ENCODE data around the gene B3GLCT. TPM values are rescaled to one million over a fixed set of nuclear protein-coding genes. Genes with fewer than 3 reads are reported as not detected.

Gene B3GLCT
- total RNA-seq, 2 donors from 2014 or later: 10.1 to 11.5 TPM

GRCh38 chr13:31209172-31209840, 9.5 kb downstream of the B3GLCT start:
- no peak overlapping the region for H3K4me3 Mint-ChIP-seq
- no peaks in the 10 kb centered on the region for H3K9me3 Mint-ChIP-seq
- H3K4me1 Mint-ChIP-seq: peaks cover 38% of the 10 kb centered on the region
- H3K36me3 Mint-ChIP-seq (ENCODE audit: low read depth): no peaks in the 10 kb centered on the region
- no peaks in the 10 kb centered on the region for H3K27me3 ChIP-seq (ENCODE audit: control insufficient read depth, insufficient read depth, low read length, poor library complexity, severe bottlenecking)
- TF ChIP-seq CTCF (conservative IDR thresholded peaks at IDR 0.05): peak; percentile 24
- H3K4me1 ChIP-seq (ENCODE audit: control insufficient read depth, insufficient read depth, low read length): peaks cover 13% of the 10 kb centered on the region
- peak overlapping the region; percentile 77 for H3K27ac ChIP-seq (ENCODE audit: low read depth, low read length)
- H3K27ac Mint-ChIP-seq: peak overlapping the region; percentile 75
- 61 to 67% methylated on average over 6 to 8 of the region's 8 CpGs for WGBS, 2 experiments (ENCODE audit: insufficient coverage in 1 of 2, insufficient read length in 1 of 2)
- no peaks in the 10 kb centered on the region for H3K27me3 Mint-ChIP-seq (ENCODE audit: insufficient read depth)
- H3K4me3 ChIP-seq (ENCODE audit: low read length): no peak overlapping the region
- H3K9ac ChIP-seq (ENCODE audit: extremely low read depth, low read length, poor library complexity, severe bottlenecking): no peak overlapping the region
- H3K36me3 ChIP-seq (ENCODE audit: control insufficient read depth, insufficient read depth, low read length): no peaks in the 10 kb centered on the region
- peak; percentile 73 for DNase-seq
- H3K9me3 ChIP-seq (ENCODE audit: control insufficient read depth, low read length): no peaks in the 10 kb centered on the region

- Mint-ChIP-seq H3K9me3 (no peaks in the 10 kb centered on the region), H3K27me3 (ENCODE audit: insufficient read depth) (no peaks in the 10 kb centered on the region), H3K36me3 (ENCODE audit: low read depth) (no peaks in the 10 kb centered on the region), H3K4me3 (no peak overlapping the region), H3K4me1 (peaks cover 38% of the 10 kb centered on the region), H3K27ac (peak overlapping the region; percentile 3)
- Histone ChIP-seq H3K9ac (ENCODE audit: extremely low read depth, low read length, poor library complexity, severe bottlenecking) (no peak overlapping the region), H3K27ac (ENCODE audit: low read depth, low read length) (no peak overlapping the region), H3K4me1 (ENCODE audit: control insufficient read depth, insufficient read depth, low read length) (peaks cover 13% of the 10 kb centered on the region), H3K4me3 (ENCODE audit: low read length) (no peak overlapping the region), H3K36me3 (ENCODE audit: control insufficient read depth, insufficient read depth, low read length) (no peaks in the 10 kb centered on the region), H3K27me3 (ENCODE audit: control insufficient read depth, insufficient read depth, low read length, poor library complexity, severe bottlenecking) (no peaks in the 10 kb centered on the region), H3K9me3 (ENCODE audit: control insufficient read depth, low read length) (no peaks in the 10 kb centered on the region)
- no peak for TF ChIP-seq CTCF (conservative IDR thresholded peaks at IDR 0.05)
- 89 to 96% methylated on average over 3 to 4 of the region's 4 CpGs for WGBS, 2 experiments (ENCODE audit: insufficient coverage in 1 of 2, insufficient read length in 1 of 2)
- no peak for DNase-seq
Observed at GRCh38 chr13:31209841-31210210, 10.1 kb downstream of the B3GLCT start.

GRCh38 chr13:31213651-31214289, 14.0 kb downstream of the B3GLCT start:
- Histone ChIP-seq H3K9me3 (ENCODE audit: control insufficient read depth, low read length) (peaks cover 5% of the 10 kb centered on the region), H3K27ac (ENCODE audit: low read depth, low read length) (no peak overlapping the region), H3K36me3 (ENCODE audit: control insufficient read depth, insufficient read depth, low read length) (no peaks in the 10 kb centered on the region), H3K27me3 (ENCODE audit: control insufficient read depth, insufficient read depth, low read length, poor library complexity, severe bottlenecking) (no peaks in the 10 kb centered on the region), H3K4me3 (ENCODE audit: low read length) (no peak overlapping the region), H3K4me1 (ENCODE audit: control insufficient read depth, insufficient read depth, low read length) (peaks cover 11% of the 10 kb centered on the region), H3K9ac (ENCODE audit: extremely low read depth, low read length, poor library complexity, severe bottlenecking) (no peak overlapping the region)
- H3K27ac Mint-ChIP-seq: no peak overlapping the region
- DNase-seq: no peak
- TF ChIP-seq CTCF (conservative IDR thresholded peaks at IDR 0.05): no peak
- 61 to 100% methylated on average over 1 to 2 of the region's 2 CpGs for WGBS, 2 experiments (ENCODE audit: insufficient coverage in 1 of 2, insufficient read length in 1 of 2)
- peaks cover 22% of the 10 kb centered on the region for H3K36me3 Mint-ChIP-seq (ENCODE audit: low read depth)
- no peak overlapping the region for H3K4me3 Mint-ChIP-seq
- H3K4me1 Mint-ChIP-seq: peaks cover 31% of the 10 kb centered on the region
- peaks cover 16% of the 10 kb centered on the region for H3K9me3 Mint-ChIP-seq
- no peaks in the 10 kb centered on the region for H3K27me3 Mint-ChIP-seq (ENCODE audit: insufficient read depth)
